Astrocyte of the hippocampus (primary cell): Measurements from ENCODE around the gene CEP83.

Source experiments
- DNase-seq: peaks from one replicate; pipeline ENCODE4 v3.0.0; 2011; ENCODE audit warnings: low read depth, low spot score

Gene CEP83

GRCh38 chr12:94305130-94305957, 154.3 kb downstream of the CEP83 start:
- peak; percentile 85 for DNase-seq

- peak; percentile 89 for DNase-seq
Observed at GRCh38 chr12:94304566-94305061, 155.1 kb downstream of the CEP83 start.

- DNase-seq, result no peak
Observed at GRCh38 chr12:94304012-94304411, 155.7 kb downstream of the CEP83 start.

GRCh38 chr12:94299846-94300245, 159.8 kb downstream of the CEP83 start:
- DNase-seq, result no peak

- no peak for DNase-seq
Observed at GRCh38 chr12:94297876-94298505, 161.7 kb downstream of the CEP83 start.

- no peak for DNase-seq
Observed at GRCh38 chr12:94297096-94297699, 162.5 kb downstream of the CEP83 start.

GRCh38 chr12:94290353-94290752, 169.3 kb downstream of the CEP83 start:
- DNase-seq, result no peak

DNA sequence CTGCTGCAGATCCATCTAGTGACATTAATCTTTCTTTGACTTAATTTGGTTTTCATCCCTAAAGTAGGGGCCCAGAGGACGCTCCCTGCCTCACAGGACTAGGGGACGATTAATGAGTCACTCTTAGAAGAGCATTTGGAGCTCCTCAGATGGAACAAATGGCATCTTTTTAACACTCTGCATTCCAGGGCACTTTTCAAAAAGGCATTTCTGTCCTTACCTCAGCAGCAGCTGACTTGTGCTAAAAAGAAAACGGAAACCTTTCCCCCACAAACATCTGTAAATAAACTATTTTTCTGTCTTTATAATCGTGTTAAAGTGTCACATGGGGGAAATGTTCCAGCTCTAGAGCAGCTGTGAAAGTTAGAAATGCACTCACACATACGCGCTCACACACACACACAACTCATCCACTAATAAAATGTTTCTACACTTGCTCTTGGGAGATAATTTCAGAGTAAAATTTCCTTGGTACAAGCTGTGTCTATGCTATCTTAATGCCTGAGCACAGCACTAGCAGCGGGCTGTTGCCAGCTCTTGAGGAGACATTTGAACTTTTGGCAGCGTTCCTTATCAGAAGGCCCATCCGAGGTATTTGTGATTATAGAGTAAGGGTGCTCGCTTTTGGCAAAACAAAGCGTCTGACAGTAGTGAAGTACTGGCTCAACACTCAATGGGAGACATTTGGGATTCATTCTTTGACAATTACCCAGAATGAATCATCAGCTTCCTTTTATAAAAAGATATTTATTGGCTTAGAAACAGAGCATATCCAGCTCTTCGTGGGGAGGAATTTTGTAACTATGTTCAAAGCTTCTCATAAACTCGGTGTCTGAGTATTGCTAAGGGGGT, 170.0 kb downstream of the CEP83 start:
- DNase-seq, result peak; percentile 47

- DNase-seq, result no peak
Observed at GRCh38 chr12:94287245-94287628, 172.4 kb downstream of the CEP83 start.

DNA sequence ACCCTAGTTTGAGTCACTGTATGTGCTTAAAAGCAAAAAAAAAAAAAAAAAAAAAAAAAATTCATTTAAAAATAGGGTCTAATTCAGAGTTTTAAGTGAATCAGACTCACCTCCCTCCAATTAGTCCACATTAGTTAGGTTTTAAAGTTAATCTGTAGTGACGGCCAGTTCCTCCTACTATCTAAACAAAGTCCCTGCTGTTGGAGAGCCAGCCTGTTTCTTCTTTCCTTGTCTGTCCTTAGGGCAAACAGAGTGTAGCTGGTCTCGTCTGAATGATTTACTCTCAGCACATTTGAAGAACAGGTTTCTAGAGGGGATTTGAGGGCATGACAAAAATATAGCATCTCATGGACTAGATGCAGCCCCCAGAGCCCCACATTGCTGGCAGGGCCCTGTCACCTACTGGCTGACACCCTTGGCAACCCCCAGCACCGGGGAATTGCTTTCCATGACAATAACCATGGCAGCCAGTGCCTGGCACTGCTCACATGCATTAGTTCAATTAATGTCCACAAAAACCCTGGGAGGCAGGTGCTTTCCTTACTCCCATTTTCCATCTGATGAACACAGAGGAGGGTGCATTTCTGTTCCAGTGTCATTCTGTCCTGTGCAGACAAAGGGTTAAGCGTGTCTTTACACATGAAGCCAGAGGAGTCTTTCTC, 173.0 kb downstream of the CEP83 start:
- no peak for DNase-seq

DNA sequence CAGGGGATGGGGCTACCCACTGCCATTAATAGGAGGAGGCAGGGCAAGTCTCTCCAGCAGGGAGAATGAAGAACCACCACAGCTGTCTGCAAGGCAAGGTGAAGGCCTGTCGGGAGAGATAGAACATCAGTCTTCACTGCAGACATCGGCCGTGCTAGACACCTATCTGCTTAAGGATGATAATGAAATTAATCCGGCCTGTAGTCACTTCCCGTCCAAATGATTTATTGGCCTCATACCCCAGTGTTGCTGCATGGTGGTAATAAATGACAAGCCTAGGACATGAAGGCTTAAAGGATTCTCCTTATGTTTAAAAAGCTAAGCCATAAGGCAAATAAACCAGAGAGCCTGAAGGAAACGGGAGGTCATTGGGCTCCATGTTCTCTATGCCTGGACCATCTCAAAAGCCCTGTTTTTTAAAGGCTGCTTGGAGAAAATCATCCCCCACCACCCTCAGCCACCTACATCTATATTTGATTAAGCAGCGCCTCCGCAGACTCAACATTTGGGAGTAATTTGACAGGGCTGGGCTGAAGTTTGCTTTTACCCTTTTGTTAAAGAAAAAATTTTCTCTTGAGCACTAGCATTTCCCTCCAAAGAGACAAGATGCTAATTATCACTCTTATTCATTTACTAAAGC, 173.6 kb downstream of the CEP83 start:
- no peak for DNase-seq

GRCh38 chr12:94284859-94285258, 174.8 kb downstream of the CEP83 start:
- no peak for DNase-seq

- DNase-seq, result no peak
Observed at GRCh38 chr12:94284046-94284445, 175.6 kb downstream of the CEP83 start.

GRCh38 chr12:94282675-94283074, 177.0 kb downstream of the CEP83 start:
- no peak for DNase-seq

DNA sequence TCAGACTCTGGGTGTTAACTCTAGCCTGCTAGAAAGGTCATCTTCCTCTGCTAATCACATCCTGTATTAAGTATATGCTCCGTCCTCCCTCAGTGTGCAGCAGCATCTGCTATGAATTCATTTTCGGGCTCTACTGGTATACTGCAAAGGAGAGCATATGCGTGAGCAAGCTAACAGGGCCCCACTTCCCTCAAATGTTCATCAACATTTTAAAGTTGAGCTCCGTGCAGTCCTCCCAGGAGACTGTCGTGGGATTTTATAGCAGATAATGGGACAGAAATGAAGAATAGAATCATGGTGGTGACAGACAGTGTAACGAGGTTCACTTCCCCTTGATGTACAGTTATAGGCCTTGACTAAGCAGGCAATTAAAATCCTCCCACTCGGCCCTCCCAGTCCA, 179.6 kb downstream of the CEP83 start:
- no peak for DNase-seq

DNA sequence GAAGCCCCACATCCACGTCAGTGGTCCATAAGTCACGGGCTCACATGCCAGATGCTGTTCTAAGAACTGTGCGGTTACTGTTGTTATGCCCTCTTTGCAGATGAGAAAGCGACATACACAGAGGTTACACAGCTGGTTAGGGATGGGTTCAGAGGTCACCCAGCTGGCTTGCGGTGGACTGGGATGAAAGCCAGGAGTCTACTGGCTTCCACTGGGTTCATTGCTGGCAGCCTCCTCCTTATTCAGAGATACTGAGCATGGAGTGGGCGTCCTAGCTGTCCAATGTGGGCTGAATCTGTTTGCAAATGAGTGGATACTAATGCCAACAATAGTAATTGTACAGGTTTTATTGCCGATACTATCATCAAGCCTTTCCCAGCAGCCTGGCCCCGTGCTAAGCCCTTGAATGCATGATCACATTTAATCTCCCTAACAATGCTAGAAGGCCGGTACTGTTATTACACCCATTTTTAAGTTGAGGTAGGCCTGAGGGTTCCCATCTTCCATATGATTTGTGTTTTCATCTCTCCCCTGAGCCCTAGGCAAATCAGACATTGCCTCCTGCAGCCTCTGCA, 182.2 kb downstream of the CEP83 start:
- no peak for DNase-seq

DNA sequence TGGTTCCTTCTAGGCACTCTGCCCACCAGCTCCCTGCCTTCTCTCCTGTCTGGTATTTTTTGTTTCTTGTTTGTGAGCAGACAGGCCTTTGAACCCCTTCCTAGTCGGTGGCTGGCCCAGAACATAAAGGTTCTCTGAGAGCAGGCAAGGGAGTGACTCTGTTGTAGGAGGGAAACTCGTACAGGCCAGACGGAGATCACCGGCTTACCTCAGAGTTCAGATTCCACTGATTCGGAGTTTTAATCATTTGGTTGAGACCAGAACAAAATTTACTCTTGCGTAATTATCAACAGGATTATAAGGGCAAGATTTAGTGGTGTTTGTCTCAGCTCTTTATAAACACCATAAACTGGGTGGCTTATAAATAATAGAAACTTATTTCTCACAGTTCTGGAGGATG, 182.9 kb downstream of the CEP83 start:
- DNase-seq, result no peak

DNA sequence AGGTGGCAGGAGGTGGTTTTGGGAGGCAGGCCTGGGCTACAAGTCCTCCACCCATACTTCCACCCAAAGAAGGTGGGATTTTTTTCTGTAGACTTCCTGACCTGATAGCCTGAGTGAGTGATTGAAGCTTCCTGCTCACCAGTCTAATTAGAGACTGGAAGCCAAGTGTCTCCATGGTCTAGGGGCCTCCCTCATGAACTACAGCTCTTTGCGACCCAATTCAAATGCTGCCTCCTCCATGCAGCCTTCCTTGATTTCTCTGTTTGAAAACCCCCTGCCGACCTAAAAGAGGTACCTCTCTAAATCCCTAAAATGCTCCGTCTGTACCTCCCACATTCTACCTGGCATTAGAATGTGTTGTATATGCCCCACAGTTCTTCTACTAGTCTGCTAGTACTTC, 186.4 kb downstream of the CEP83 start:
- no peak for DNase-seq

- DNase-seq, result no peak
Observed at GRCh38 chr12:94272280-94272679, 187.4 kb downstream of the CEP83 start.

DNA sequence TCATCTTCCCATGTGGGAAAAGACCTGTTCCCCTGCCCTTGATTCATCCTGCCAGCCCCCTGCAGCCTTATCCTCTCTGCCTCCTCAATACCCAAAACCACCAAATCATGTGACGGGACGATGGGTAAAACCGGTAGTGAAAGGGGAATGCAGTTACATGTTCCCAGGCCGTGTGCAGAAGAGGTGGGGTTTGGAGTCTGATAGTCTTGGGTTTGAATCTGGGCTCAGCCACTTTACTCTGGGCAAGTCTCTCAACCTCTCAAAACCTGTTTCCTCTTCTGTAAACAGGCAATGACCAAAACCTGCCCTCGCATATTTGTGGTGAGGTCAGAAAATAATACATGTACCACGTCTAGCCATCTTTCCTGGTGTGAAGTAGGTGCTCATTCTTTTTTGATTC, 188.3 kb downstream of the CEP83 start:
- peak; percentile 27 for DNase-seq
